HCT116 (cell line): Measurements from ENCODE around the gene ELF1. TPM values are rescaled to one million over a fixed set of nuclear protein-coding genes. Genes with fewer than 3 reads are reported as not detected.
"Not testable (repeated sequence)": the region's sequence is repeated elsewhere in the genome, so short reads cannot be mapped to it uniquely, and the experiment has no call there.

ENCODE experiments used
- ATAC-seq: fragments of 200-7000 bp; cut with Tn5 transposase; 2 replicates; pipeline ENCODE4 v1.9.1; 2020; ENCODE audit warnings: mild to moderate bottlenecking, moderate library complexity
- BruUV-seq: library from RNA; stranded (reverse); fragments of 400-500 nt; replicated peaks from 2 replicates; lab custom pipeline; 2021; lab: Mats Ljungman, UMichigan
- CTCF ChIA-PET: fragments of 300-600 bp; sonication (Branson Sonifier 250); formaldehyde crosslinking; loops from one replicate; lab custom pipeline; 2021; ENCODE audit warnings: antibody characterized with exemption; lab: Charles Lee
- POLR2A ChIA-PET: fragments of 300-600, 350-600 bp; sonication (Branson Sonifier 250); formaldehyde crosslinking; loops from one replicate; lab custom pipeline; 2021; ENCODE audit warnings: antibody characterized with exemption; lab: Charles Lee
- RAD21 ChIA-PET, 2 experiments: fragments of 300-600 bp; sonication (Branson Sonifier 250); formaldehyde crosslinking; loops; one replicate each; lab custom pipeline; 2023; ENCODE audit warnings: low total read pairs in 2 of 2; ENCODE audit not compliant: uncharacterized antibody in 2 of 2, unreplicated experiment in 2 of 2, low non-redundant PET in 1 of 2; lab: Charles Lee
- DNase-seq: peaks from one replicate; pipeline ENCODE4 v3.0.0-alpha.2; 2010; ENCODE audit warnings: low read depth, low spot score
- H2AFZ ChIP-seq: fragments of 200-600 bp; shearing (Covaris generic), sonication (generic); 2 replicates; pipeline ENCODE4 v1.6.1; 2017; ENCODE audit warnings: low read depth, mixed run types, mixed read lengths, antibody characterized with exemption, low read length; ENCODE audit not compliant: poor library complexity, severe bottlenecking
- H3K27ac ChIP-seq: 2 replicates; pipeline ENCODE4 v1.5.1; 2012; ENCODE audit warnings: low read depth, low read length
- H3K27me3 ChIP-seq: fragments of 200-600 bp; sonication (generic); 2 replicates; pipeline ENCODE4 v1.6.1; 2016; ENCODE audit warnings: mixed run types, low read length, mixed read lengths; ENCODE audit not compliant: insufficient read depth
- H3K36me3 ChIP-seq, 2 experiments: fragments of 200-500 bp in 1 of 2; fragments of 200-600 bp in 1 of 2; sonication (Bioruptor generic) in 1 of 2; sonication (generic) in 1 of 2; 2 replicates each; pipeline versions ENCODE4 v1.5.1 to v1.6.1; 2014 to 2016; ENCODE audit warnings: low read length in 2 of 2, inconsistent platforms in 1 of 2, mixed read lengths in 1 of 2, mixed run types in 1 of 2; ENCODE audit not compliant: insufficient read depth in 2 of 2, control insufficient read depth in 1 of 2
- H3K4me1 ChIP-seq, 2 experiments: fragments of 200-600 bp in 1 of 2; sonication (generic) in 1 of 2; 2 replicates each; pipeline versions ENCODE4 v1.5.1 to v1.6.1; 2012 to 2017; ENCODE audit warnings: low read length in 2 of 2, inconsistent platforms in 1 of 2, mild to moderate bottlenecking in 1 of 2, mixed read lengths in 1 of 2, mixed run types in 1 of 2, moderate library complexity in 1 of 2; ENCODE audit not compliant: insufficient read depth in 2 of 2, control insufficient read depth in 1 of 2
- H3K4me2 ChIP-seq: fragments of 200-600 bp; sonication (generic); 2 replicates; pipeline ENCODE4 v1.6.1; 2017; ENCODE audit warnings: mixed run types, low read length, mixed read lengths
- H3K4me3 ChIP-seq, 2 experiments: fragments of 200-600 bp in 1 of 2; sonication (generic) in 1 of 2; replicated peaks in 1 of 2; 2 replicates each; pipeline ENCODE4 v1.5.1; 2011 to 2016; ENCODE audit warnings: low read length in 2 of 2, control low read depth in 1 of 2, low read depth in 1 of 2, mild to moderate bottlenecking in 1 of 2, mixed read lengths in 1 of 2, mixed run types in 1 of 2
- H3K79me2 ChIP-seq: fragments of 200-600 bp; sonication (generic); 2 replicates; pipeline ENCODE4 v1.6.1; 2017; ENCODE audit warnings: mild to moderate bottlenecking, mixed run types, low read length, moderate library complexity, mixed read lengths; ENCODE audit not compliant: insufficient read depth
- H3K9ac ChIP-seq: fragments of 200-600 bp; sonication (generic); 2 replicates; pipeline ENCODE4 v1.6.1; 2016; ENCODE audit warnings: low read length, mixed read lengths
- H3K9me2 ChIP-seq: fragments of 200-600 bp; sonication (generic), shearing (Covaris generic); 2 replicates; pipeline ENCODE4 v1.6.1; 2017; ENCODE audit warnings: mixed run types, mild to moderate bottlenecking, moderate library complexity; ENCODE audit not compliant: insufficient read depth
- H3K9me3 ChIP-seq, 2 experiments: fragments of 200-500 bp in 1 of 2; fragments of 200-600 bp in 1 of 2; sonication (Bioruptor generic) in 1 of 2; sonication (generic) in 1 of 2; 2 replicates each; pipeline ENCODE4 v1.6.1; 2014 to 2017; ENCODE audit warnings: low read length in 2 of 2, mixed read lengths in 2 of 2, inconsistent platforms in 1 of 2, low read depth in 1 of 2, mild to moderate bottlenecking in 1 of 2, mixed run types in 1 of 2, moderate library complexity in 1 of 2; ENCODE audit not compliant: control insufficient read depth in 1 of 2, insufficient read depth in 1 of 2
- H4K20me1 ChIP-seq: fragments of 200-600 bp; sonication (generic), shearing (Covaris generic); 2 replicates; pipeline ENCODE4 v1.6.1; 2017; ENCODE audit warnings: mixed run types, mild to moderate bottlenecking, moderate library complexity; ENCODE audit not compliant: insufficient read depth
- ATF3 ChIP-seq: IDR thresholded peaks from 2 replicates; pipeline ENCODE4 v1.6.1; 2012
- EGR1 ChIP-seq: IDR thresholded peaks from 2 replicates; pipeline ENCODE4 v1.6.1; 2012; ENCODE audit warnings: low read depth
- ELF1 ChIP-seq: IDR thresholded peaks from 2 replicates; pipeline ENCODE4 v1.6.1; 2012; ENCODE audit warnings: low read depth, borderline replicate concordance
- EZH2 ChIP-seq: fragments of 200-600 bp; sonication (generic); IDR thresholded peaks from 2 replicates; pipeline ENCODE4 v1.6.1; 2017; ENCODE audit warnings: antibody characterized with exemption, mixed run types
- EZH2phosphoT487 ChIP-seq: fragments of 200-600 bp; IDR thresholded peaks from 2 replicates; pipeline ENCODE4 v1.6.1; 2018; ENCODE audit warnings: antibody characterized with exemption, borderline replicate concordance
- REST ChIP-seq: IDR thresholded peaks from 2 replicates; pipeline ENCODE4 v1.6.1; 2012; ENCODE audit warnings: low read depth
- SIN3A ChIP-seq: IDR thresholded peaks from 2 replicates; pipeline ENCODE4 v1.6.1; 2012; ENCODE audit warnings: low read depth
- ZFX ChIP-seq: fragments of 450-650 bp; IDR thresholded peaks from 2 replicates; pipeline ENCODE4 v1.6.1; 2017
- intact Hi-C: fragments of 100-400 bp; cut with micrococcal nuclease; formaldehyde crosslinking; loops from 2 replicates; pipeline ENCODE4 v1.10.0; 2022
- total RNA-seq: library from RNA; stranded (reverse); gene quantifications from one replicate; pipeline ENCODE4 v1.2.1, GENCODE V29; 2021; ENCODE audit not compliant: unreplicated experiment

The ELF1 gene
- total RNA-seq, 1 experiment from 2014 or later = 30.0 TPM

GRCh38 chr13:40893573-40893972 lies 125.5 kb downstream of the ELF1 start:
- H3K9me2 ChIP-seq, H2AFZ ChIP-seq, H3K9me3 ChIP-seq, H3K4me3 ChIP-seq, H3K36me3 ChIP-seq, H3K27ac ChIP-seq, RAD21 ChIA-PET, H4K20me1 ChIP-seq, H3K4me1 ChIP-seq, H3K27me3 ChIP-seq, POLR2A ChIA-PET, H3K9ac ChIP-seq, ATAC-seq, H3K4me2 ChIP-seq, BruUV-seq, CTCF ChIA-PET, DNase-seq, H3K79me2 ChIP-seq, intact Hi-C loops: not testable (repeated sequence)

GRCh38 chr13:40886017-40886416 lies 133.1 kb downstream of the ELF1 start:
- H3K9ac ChIP-seq = no peak overlapping the region
- no peaks in the 10 kb centered on the region for H3K4me1 ChIP-seq
- H3K9me3 ChIP-seq = no peaks in the 10 kb centered on the region
- H2AFZ ChIP-seq = no peak overlapping the region
- no peak overlapping the region for H3K4me2 ChIP-seq
- no peaks in the 10 kb centered on the region for H3K27me3 ChIP-seq
- no peak for TF ChIP-seq ZFX
- no peak for TF ChIP-seq EZH2
- no peak for TF ChIP-seq EGR1
- no peak for TF ChIP-seq ATF3
- no peak for TF ChIP-seq REST
- no peak for TF ChIP-seq SIN3A
- TF ChIP-seq ELF1 = no peak
- no peak for TF ChIP-seq EZH2phosphoT487
- TF ChIP-seq, all 23 proteins: peak for 0
- BruUV-seq = no TSS peak
- Histone ChIP-seq H4K20me1 (no peaks in the 10 kb centered on the region; the same call in 1 of the 2 replicates), H3K27ac (no peak overlapping the region), H3K9me2 (no peaks in the 10 kb centered on the region), H3K4me3 (no peak overlapping the region), H3K36me3 (no peaks in the 10 kb centered on the region), H3K79me2 (no peaks in the 10 kb centered on the region)
- ATAC-seq (no peak), DNase-seq (no peak)
- RAD21 ChIA-PET = no interaction called here
- POLR2A ChIA-PET = no interaction called here
- CTCF ChIA-PET = no interaction called here
- intact Hi-C loops = no loop called here

- H3K4me1 ChIP-seq, H3K79me2 ChIP-seq, H3K9me3 ChIP-seq, intact Hi-C loops, H3K4me2 ChIP-seq, H3K4me3 ChIP-seq, H3K27me3 ChIP-seq, BruUV-seq, H3K36me3 ChIP-seq, H3K9ac ChIP-seq, DNase-seq, CTCF ChIA-PET, H2AFZ ChIP-seq, POLR2A ChIA-PET, H4K20me1 ChIP-seq, ATAC-seq, H3K27ac ChIP-seq, RAD21 ChIA-PET, H3K9me2 ChIP-seq: not testable (repeated sequence)
These were observed 134.9 kb downstream of the ELF1 start for GRCh38 chr13:40884175-40884574.
